Tibial nerve (tissue), 4 donors: Measurements from ENCODE around the gene C11orf68. TPM values are rescaled to one million over a fixed set of nuclear protein-coding genes. Genes with fewer than 3 reads are reported as not detected.

Experiments
- DNase-seq, 2 donors: peaks; one replicate each; pipeline ENCODE4 v3.0.0-alpha.2; 2019; ENCODE audit warnings: low spot score in 2 of 2
- H3K27ac ChIP-seq, 4 donors: fragments of 200-600 bp; sonication (generic) in 3 of 4; one replicate each; pipeline ENCODE4 v1.5.1; 2017 to 2019; ENCODE audit warnings: mild to moderate bottlenecking in 1 of 4
- H3K27me3 ChIP-seq, 2 donors: fragments of 200-600 bp; sonication (generic) in 1 of 2; one replicate each; pipeline versions ENCODE4 v1.5.1 to v1.6.0; 2017 to 2019
- H3K36me3 ChIP-seq, 3 donors: fragments of 200-600 bp; sonication (generic); one replicate each; pipeline ENCODE4 v1.5.1; 2018 to 2019
- H3K4me1 ChIP-seq, 4 donors: fragments of 200-600 bp; sonication (generic) in 3 of 4; one replicate each; pipeline ENCODE4 v1.5.1; 2017 to 2019
- H3K4me3 ChIP-seq, 4 donors: fragments of 200-600 bp; sonication (generic) in 3 of 4; one replicate each; pipeline ENCODE4 v1.5.1; 2017 to 2019; ENCODE audit warnings: mild to moderate bottlenecking in 1 of 4, moderate library complexity in 1 of 4
- H3K9me3 ChIP-seq, 4 donors: fragments of 200-600 bp; sonication (generic) in 3 of 4; one replicate each; pipeline ENCODE4 v1.5.1; 2017 to 2019
- CTCF ChIP-seq, 5 experiments: fragments of 200-600 bp in 3 of 5; fragments of 450-650 bp in 2 of 5; sonication (generic) in 3 of 5; IDR thresholded peaks; one replicate each; pipeline ENCODE4 v1.5.1; 2016 to 2019; ENCODE audit warnings: antibody characterized with exemption in 5 of 5, mild to moderate bottlenecking in 3 of 5, moderate library complexity in 2 of 5
- EP300 ChIP-seq, 2 donors: sonication (generic); formaldehyde crosslinking; IDR thresholded peaks; one replicate each; pipeline ENCODE4 v1.6.1; 2017; ENCODE audit warnings: antibody characterized with exemption in 2 of 2, mild to moderate bottlenecking in 1 of 2
- POLR2A ChIP-seq, 2 donors: fragments of 450-650 bp; IDR thresholded peaks; one replicate each; pipeline ENCODE4 v1.6.1; 2017; ENCODE audit warnings: antibody characterized with exemption in 2 of 2, mild to moderate bottlenecking in 2 of 2, moderate library complexity in 2 of 2
- WGBS, 2 donors: methylation state at CpG; one replicate each; pipeline ENCODE4 v1.1.5; 2018; 5-methylcytosine and 5-hydroxymethylcytosine counted together
- total RNA-seq, 4 donors: library from RNA; depleted of rRNA; stranded (reverse); fragments of >200 nt; gene quantifications; one replicate each; pipeline ENCODE4 v1.1.0, GENCODE V29; 2016

Gene C11orf68
- total RNA-seq, 4 donors from 2014 or later, result 14.7 to 30.4 (median 21.7) TPM

GRCh38 chr11:65944767-65945166 is 25.9 kb upstream of the C11orf68 start:
- DNase-seq, result no peak
- WGBS, 2 donors, result 72 to 81% methylated on average over 8 of the region's 8 CpGs
- no peak for TF ChIP-seq EP300 (IDR thresholded peaks at IDR 0.05)
- TF ChIP-seq CTCF (IDR thresholded peaks at IDR 0.05), result no peak
- no peak for TF ChIP-seq POLR2A (IDR thresholded peaks at IDR 0.05)
- H3K27ac ChIP-seq, result no peak overlapping the region
- no peaks in the 10 kb centered on the region for H3K4me1 ChIP-seq
- H3K4me3 ChIP-seq, result no peak overlapping the region
- no peaks in the 10 kb centered on the region for H3K36me3 ChIP-seq
- no peaks in the 10 kb centered on the region for H3K27me3 ChIP-seq
- no peaks in the 10 kb centered on the region for H3K9me3 ChIP-seq

- 84 to 92% methylated on average over 8 of the region's 8 CpGs for whole genome bisulfite sequencing, 2 donors
- H3K36me3 ChIP-seq, result no peaks in the 10 kb centered on the region
- H3K27ac ChIP-seq, result no peak overlapping the region
- no peaks in the 10 kb centered on the region for H3K27me3 ChIP-seq
- TF ChIP-seq POLR2A (IDR thresholded peaks at IDR 0.05), result no peak
- TF ChIP-seq CTCF (IDR thresholded peaks at IDR 0.05), result no peak
- no peak for TF ChIP-seq EP300 (IDR thresholded peaks at IDR 0.05)
- no peak for DNase-seq
- H3K4me3 ChIP-seq, result no peak overlapping the region
- H3K9me3 ChIP-seq, result no peaks in the 10 kb centered on the region
- H3K4me1 ChIP-seq, result no peaks in the 10 kb centered on the region
Measured at GRCh38 chr11:65944191-65944590, 25.3 kb upstream of the C11orf68 start.

- DNase-seq, result no peak
- H3K27me3 ChIP-seq, result peaks cover 0 to 4% of the 10 kb centered on the region in 2 donors
- no peaks in the 10 kb centered on the region for H3K4me1 ChIP-seq
- WGBS, 2 donors, result 81 to 83% methylated on average over 7 of the region's 7 CpGs
- no peak overlapping the region for H3K4me3 ChIP-seq
- H3K36me3 ChIP-seq, result no peaks in the 10 kb centered on the region
- TF ChIP-seq EP300 (IDR thresholded peaks at IDR 0.05) (no peak), CTCF (IDR thresholded peaks at IDR 0.05) (no peak), POLR2A (IDR thresholded peaks at IDR 0.05) (no peak)
- no peak overlapping the region for H3K27ac ChIP-seq
- no peaks in the 10 kb centered on the region for H3K9me3 ChIP-seq
Measured at GRCh38 chr11:65942531-65942930, 23.7 kb upstream of the C11orf68 start.

- Histone ChIP-seq H3K27ac (no peak overlapping the region), H3K36me3 (no peaks in the 10 kb centered on the region), H3K27me3 (peaks cover 0 to 8% of the 10 kb centered on the region in 2 donors), H3K9me3 (no peaks in the 10 kb centered on the region), H3K4me3 (no peak overlapping the region), H3K4me1 (no peaks in the 10 kb centered on the region)
- DNase-seq, result no peak
- no peak for TF ChIP-seq EP300 (IDR thresholded peaks at IDR 0.05)
- TF ChIP-seq CTCF (IDR thresholded peaks at IDR 0.05), result no peak
- no peak for TF ChIP-seq POLR2A (IDR thresholded peaks at IDR 0.05)
- 69 to 74% methylated on average over 9 of the region's 9 CpGs for WGBS, 2 donors
Measured at GRCh38 chr11:65941720-65942310, 23.0 kb upstream of the C11orf68 start.

GRCh38 chr11:65937766-65938165 is 18.9 kb upstream of the C11orf68 start:
- TF ChIP-seq EP300 (IDR thresholded peaks at IDR 0.05), result no peak
- no peak for TF ChIP-seq POLR2A (IDR thresholded peaks at IDR 0.05)
- no peak for TF ChIP-seq CTCF (IDR thresholded peaks at IDR 0.05)
- H3K27me3 ChIP-seq, result peaks cover 0 to 14% of the 10 kb centered on the region in 2 donors
- no peaks in the 10 kb centered on the region for H3K9me3 ChIP-seq
- 46 to 61% methylated on average over 4 of the region's 4 CpGs for WGBS, 2 donors
- no peak for DNase-seq
- no peak overlapping the region for H3K27ac ChIP-seq
- H3K36me3 ChIP-seq, result no peaks in the 10 kb centered on the region
- H3K4me1 ChIP-seq, result no peaks in the 10 kb centered on the region
- no peak overlapping the region for H3K4me3 ChIP-seq
